HG03571 (cell line): Measurements from ENCODE around the gene FBXL4.

Experiments
- ATAC-seq: cut with Tn5 transposase; IDR thresholded peaks from one replicate; pipeline ENCODE4 v1.9.1; 2021; ENCODE audit not compliant: unreplicated experiment

FBXL4 gene

DNA sequence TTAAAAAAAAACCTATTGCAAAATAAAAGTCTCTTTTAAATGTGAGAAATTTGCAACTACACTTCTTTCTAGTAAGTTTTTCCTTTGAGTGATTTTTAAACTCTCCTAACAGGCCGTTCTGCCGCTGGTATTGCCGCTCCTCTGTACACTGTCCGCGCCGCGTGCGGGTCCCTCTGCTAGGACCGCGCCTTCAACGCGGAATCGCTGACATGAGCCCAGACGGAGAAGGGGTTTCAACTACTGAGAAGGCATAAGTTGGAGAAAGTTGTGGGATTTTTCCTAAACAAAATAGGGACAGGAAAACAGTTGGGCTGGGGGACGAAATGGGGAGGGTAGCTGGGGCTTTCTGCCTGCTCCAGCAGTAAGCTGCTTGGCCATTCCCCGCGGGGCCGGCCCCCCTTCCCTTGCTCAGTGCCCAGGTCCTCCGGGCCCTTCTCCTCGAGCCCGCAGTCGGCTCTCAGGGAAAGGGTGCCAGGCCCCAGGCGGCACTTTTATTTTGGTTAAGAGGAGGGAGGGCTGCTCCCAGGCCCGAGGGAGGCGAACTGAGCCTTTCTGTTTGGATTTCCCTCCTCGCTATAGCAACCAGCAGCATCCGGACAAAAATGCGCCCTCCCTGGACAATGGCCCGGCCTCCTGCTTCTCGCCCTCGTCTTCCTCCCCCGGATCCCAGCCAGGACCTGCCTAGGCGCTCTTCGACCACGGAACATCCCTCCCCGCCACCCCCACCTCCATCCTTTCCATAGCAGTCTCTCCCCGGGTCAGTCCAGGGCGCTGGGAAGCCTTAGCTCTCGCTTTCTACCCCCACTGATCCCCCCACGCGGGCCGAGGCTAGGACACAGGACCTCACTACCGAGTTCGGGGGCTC is 120.2 kb downstream of the FBXL4 start:
- no peak for ATAC-seq

DNA sequence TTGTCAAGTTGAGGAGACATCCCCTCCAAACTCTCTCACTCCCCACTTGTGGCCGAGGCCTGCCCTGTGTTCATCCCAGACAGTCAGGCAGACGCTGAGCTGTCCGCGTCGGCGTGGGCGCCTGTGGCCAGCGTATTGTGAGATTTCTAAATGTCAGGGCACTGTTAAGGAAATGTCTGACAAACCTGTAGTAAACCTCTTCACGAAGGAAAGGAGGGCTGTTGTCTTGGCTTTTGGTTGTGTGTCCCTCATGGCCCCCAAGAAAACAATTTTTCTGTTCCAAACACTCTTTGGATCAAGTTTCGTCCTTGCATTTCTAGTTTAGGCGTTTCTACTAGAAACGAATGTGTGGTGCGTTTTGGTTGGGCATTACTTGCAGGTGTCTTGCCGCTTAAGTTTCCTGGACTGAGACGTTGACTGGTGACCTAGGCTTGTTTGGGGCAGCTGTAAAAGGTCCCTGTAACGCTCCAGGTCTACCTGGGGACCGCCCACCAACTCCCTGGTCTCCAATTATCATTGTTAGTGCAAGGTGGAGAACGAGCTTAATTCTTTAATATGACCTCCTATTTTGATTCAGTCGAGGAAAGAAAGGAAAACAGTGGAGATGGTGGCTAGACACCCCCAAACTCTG is 122.0 kb downstream of the FBXL4 start:
- ATAC-seq, result no peak

DNA sequence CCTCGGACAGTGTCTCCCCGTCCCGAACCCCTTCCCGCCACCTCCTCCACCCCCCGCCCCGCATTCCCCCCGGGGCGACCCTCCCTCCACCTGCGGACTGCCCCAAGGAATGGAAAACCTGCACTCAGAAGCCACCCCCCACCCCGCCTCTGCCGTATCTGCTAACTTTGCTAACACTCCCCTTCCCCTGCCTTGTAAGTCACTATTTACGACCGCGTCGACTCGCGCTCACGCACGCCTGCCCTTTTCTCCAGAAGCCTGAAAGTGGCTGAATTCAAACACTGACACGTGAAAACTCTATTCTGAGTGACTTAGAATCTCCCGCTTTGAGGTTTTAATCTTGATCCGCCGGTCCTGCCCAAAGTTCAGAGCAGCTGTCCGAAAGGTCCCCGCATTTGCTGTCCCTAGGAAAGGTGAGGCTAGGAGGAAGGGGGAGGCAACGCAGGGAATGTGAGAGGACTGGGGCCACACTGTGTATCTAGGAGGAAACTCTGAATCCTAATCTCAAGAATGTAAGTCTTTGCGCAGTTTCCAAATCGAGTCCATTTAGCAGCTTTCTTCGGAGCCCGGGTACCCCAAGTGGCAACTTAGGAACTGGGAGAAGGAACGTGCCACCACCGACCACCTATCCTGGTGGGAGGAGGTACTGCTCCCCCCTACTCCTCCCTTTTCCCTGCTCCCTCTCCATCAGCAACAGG is 122.7 kb downstream of the FBXL4 start:
- no peak for ATAC-seq

DNA sequence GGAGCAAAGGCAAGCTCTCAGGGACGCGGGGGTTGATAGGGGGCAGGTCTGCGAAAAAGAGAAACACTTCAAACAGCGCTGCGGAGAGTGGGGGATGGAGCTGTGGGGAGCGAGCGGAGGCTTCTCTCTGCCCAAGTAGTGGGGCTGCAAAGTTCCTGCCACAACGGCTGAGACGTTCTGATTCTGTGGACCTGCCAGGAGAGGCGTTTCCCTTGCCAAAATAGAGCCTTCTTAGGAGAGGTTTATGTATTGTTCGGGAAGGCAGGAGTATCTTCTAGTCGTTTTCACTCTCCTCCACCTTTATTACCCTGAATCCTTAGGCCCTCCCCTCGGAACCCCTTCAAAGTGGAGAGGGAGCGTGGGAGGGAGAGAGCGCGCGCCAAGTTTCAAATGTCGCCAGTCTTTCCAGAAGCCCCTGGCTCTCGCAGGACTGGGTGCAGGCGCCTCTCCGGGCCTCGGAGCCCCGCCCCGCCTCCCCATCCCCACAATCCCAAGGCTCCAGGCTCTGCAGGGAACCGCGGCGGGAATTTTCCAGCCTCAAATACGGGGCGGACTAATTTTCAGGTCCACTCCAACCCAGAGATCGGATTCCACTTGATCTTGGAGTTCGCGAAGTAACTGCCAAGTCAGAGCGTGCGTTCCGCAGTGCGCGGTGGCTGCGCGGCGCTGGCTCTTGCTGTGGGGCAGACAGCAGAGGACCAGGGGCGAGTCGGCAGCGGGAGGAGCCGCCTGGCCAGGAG is 123.4 kb downstream of the FBXL4 start:
- no peak for ATAC-seq

DNA sequence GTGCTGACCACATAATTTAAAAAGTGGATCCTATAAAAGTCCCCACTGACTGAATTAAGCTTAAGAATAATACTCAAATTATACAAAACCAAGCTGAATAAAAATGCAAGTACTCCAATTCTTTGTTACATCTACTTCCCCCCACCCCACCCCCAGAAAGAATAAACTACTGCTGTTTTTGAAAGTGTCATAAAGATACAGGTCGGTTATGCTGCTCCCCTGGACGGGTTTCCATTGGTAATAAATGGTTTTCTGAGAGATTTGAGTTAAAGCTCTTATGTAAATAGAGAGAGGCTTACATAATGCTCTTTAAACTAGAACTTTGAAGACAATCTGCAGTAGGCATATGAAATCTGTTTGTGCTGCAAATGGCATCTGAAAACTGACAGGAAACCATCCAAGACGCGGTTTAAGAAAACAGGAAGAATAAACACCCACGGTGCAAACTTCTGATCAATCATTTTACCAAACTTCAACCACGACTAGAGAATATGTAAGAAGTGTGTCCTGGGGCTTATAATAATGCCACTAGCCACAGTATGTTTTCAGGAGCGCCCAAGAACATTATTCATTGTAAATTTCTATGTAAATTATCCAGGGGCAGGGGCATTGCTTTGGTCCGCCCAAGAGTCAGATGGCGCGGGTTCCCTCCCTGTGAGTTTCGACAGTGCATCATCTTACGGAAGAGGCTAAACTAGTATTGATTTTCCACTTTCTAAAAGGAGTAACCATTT is 124.2 kb downstream of the FBXL4 start:
- ATAC-seq, result no peak

DNA sequence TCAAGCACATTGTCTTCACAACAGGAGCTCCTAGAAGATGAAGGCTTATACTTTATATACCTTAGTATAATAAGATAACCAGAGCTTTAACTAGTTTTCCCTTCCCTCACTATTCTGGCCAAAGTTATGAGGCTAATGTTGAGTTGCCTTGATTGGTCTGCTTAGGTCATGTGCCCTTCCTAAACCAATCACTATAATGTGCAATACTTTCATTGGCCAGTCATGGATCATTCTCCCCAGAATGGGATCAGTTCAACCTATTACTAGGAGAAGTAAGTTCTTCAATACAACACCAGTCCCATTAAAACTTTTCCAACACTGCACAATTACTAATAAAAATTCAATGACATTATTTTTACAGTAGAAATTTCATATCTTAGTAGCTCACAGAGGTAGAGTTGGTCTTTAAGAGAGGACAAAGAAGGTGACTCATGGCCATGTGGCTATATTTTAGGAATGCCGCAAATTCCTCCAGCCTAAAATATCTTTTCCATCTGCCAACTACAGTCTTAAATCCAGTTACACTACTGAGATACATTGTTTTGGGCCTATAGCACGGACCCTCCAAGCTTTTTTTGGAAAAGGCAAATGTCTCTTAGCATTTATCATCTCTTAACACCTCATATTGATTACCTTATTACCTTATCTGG is 125.9 kb downstream of the FBXL4 start:
- no peak for ATAC-seq
